ENCODE measurements around the gene RAB40B. TPM values are rescaled to one million over a fixed set of nuclear protein-coding genes. Genes with fewer than 3 reads are reported as not detected.

RAB40B gene
- 14.0 and 17.0 TPM in 2 replicates for total RNA-seq

GRCh38 chr17:82698065-82698973 is at the start of gene RAB40B:
Gene RAB40B (minus strand): TSS chr17:82698698. CDS start chr17:82698596, 102 bp downstream.

GRCh38 chr17:82734987-82735866 is 36.7 kb upstream of the RAB40B start, which contains the start of gene FN3K:
Gene FN3K (plus strand): TSS chr17:82735615. CDS start chr17:82735637, 22 bp downstream.

GRCh38 chr17:82716203-82717010 is 17.9 kb upstream of the RAB40B start, which contains the start of gene FN3KRP:
Gene FN3KRP (plus strand): TSS chr17:82716706. CDS start chr17:82716756, 50 bp downstream.

GRCh38 chr17:82648165-82648668 is 50.3 kb downstream of the RAB40B start, which contains the start of gene WDR45B:
Gene WDR45B (minus strand): TSS chr17:82648444. CDS start chr17:82648340, 104 bp downstream.

Other genes starting within 250 kb of the RAB40B start
- 50.5 and 60.0 TPM in 2 replicates for gene CYBC1, start 247.9 kb downstream of the RAB40B start, total RNA-seq
- 48.7 and 61.7 TPM in 2 replicates for gene NARF, start 240.0 kb downstream of the RAB40B start, total RNA-seq
- gene FOXK2, start 179.0 kb downstream of the RAB40B start, total RNA-seq, result 30.6 and 41.6 TPM in 2 replicates
- 67.0 and 75.7 TPM in 2 replicates for gene WDR45B, start 50.3 kb downstream of the RAB40B start, total RNA-seq
- 15.0 and 17.4 TPM in 2 replicates for gene FN3KRP, start 18.0 kb upstream of the RAB40B start, total RNA-seq
- gene FN3K, start 36.9 kb upstream of the RAB40B start, total RNA-seq, result 0.99 and 1.1 TPM in 2 replicates
- 55.4 and 95.8 TPM in 2 replicates for gene TBCD, start 53.4 kb upstream of the RAB40B start, total RNA-seq
- gene ZNF750, start 141.3 kb upstream of the RAB40B start, total RNA-seq, result 26.7 and 33.1 TPM in 2 replicates

All from airway epithelial cell (primary cell).